Measurements from ENCODE around the gene PACS1.

Gene PACS1

GRCh38 chr11:66035653-66036333 is 34.3 kb upstream of the PACS1 start:
- TF ChIP-seq CTCF (IDR thresholded peaks at IDR 0.05; ENCODE audit: borderline replicate concordance, control extremely low read depth, extremely low read depth, insufficient read depth, missing control alignments), result no peak
- peak; percentile 16 for DNase-seq (ENCODE audit: low spot score)
- in situ Hi-C loops (cut with MboI; ENCODE audit: low sequenced_read_pairs, unreplicated experiment), result no loop called here

DNA sequence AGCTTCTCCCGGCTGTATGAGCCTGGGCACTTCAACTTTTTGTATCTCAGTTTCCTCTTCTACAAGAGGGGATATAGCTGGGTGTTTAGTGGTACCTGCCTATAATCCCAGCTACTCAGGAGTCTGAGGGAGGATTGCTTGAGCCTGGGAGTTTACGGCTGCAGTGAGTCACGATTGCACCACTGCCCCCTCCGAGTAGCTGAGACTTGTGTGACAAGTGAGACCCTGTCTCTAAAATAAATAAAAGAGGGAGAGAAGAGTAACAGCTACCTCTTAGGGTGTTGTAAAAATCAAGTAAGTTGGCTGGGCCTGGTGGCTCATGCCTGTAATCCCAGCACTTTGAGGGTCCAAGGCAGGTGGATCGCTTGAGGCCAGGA is 33.8 kb upstream of the PACS1 start:
- DNase-seq (ENCODE audit: low spot score), result no peak
- in situ Hi-C loops (cut with MboI; ENCODE audit: low sequenced_read_pairs, unreplicated experiment), result no loop called here
- no peak for TF ChIP-seq CTCF (IDR thresholded peaks at IDR 0.05; ENCODE audit: borderline replicate concordance, control extremely low read depth, extremely low read depth, insufficient read depth, missing control alignments)

- no peak for TF ChIP-seq CTCF (IDR thresholded peaks at IDR 0.05; ENCODE audit: borderline replicate concordance, control extremely low read depth, extremely low read depth, insufficient read depth, missing control alignments)
- in situ Hi-C loops (cut with MboI; ENCODE audit: low sequenced_read_pairs, unreplicated experiment), result no loop called here
- DNase-seq (ENCODE audit: low spot score), result no peak
These were observed 32.7 kb upstream of the PACS1 start for GRCh38 chr11:66037327-66037726.

GRCh38 chr11:66039765-66040164 is 30.3 kb upstream of the PACS1 start:
- DNase-seq (ENCODE audit: low spot score), result no peak
- no peak for TF ChIP-seq CTCF (IDR thresholded peaks at IDR 0.05; ENCODE audit: borderline replicate concordance, control extremely low read depth, extremely low read depth, insufficient read depth, missing control alignments)
- in situ Hi-C loops (cut with MboI; ENCODE audit: low sequenced_read_pairs, unreplicated experiment), result no loop called here

DNA sequence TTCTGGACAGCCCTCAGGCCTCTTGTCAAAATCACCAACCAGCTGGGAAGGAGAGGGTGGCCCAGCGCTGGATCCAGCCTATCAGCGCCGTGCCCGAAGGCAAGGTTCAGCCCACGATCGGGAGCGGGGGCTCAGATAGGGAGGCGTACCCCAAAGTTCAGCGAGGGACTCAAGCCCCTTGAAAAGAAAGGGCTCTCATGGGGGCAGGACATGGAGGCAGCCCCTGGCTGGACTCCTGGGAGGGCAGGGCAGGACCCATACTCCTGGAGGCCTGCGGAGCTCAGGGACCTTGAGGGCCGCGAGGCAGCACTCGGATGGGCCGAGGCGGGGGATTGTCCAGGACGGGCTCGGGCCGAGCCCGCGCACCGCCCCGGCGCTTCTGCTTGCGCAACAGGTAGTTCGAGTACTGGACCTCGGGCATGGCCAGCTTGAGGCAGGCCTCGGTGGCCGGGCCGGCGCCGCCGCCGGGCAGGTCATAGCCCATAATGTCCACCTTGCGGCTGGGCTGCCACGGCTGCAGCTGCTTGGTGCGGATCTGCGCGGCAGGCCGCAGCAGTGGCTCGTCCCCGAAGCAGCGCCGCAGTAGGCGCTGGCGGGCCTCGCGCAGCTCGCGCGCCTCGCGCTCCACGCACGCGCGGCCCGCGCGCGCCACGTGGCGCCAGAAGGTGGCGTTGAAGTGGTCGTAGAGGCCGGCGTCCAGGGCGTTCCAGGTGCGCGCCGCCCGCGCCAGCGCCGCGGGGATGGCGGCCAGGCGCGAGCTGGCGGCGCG is 27.7 kb upstream of the PACS1 start:
- in situ Hi-C loops (cut with MboI; ENCODE audit: low sequenced_read_pairs, unreplicated experiment), result no loop called here
- no peak for DNase-seq (ENCODE audit: low spot score)
- TF ChIP-seq CTCF (IDR thresholded peaks at IDR 0.05; ENCODE audit: borderline replicate concordance, control extremely low read depth, extremely low read depth, insufficient read depth, missing control alignments), result no peak

DNA sequence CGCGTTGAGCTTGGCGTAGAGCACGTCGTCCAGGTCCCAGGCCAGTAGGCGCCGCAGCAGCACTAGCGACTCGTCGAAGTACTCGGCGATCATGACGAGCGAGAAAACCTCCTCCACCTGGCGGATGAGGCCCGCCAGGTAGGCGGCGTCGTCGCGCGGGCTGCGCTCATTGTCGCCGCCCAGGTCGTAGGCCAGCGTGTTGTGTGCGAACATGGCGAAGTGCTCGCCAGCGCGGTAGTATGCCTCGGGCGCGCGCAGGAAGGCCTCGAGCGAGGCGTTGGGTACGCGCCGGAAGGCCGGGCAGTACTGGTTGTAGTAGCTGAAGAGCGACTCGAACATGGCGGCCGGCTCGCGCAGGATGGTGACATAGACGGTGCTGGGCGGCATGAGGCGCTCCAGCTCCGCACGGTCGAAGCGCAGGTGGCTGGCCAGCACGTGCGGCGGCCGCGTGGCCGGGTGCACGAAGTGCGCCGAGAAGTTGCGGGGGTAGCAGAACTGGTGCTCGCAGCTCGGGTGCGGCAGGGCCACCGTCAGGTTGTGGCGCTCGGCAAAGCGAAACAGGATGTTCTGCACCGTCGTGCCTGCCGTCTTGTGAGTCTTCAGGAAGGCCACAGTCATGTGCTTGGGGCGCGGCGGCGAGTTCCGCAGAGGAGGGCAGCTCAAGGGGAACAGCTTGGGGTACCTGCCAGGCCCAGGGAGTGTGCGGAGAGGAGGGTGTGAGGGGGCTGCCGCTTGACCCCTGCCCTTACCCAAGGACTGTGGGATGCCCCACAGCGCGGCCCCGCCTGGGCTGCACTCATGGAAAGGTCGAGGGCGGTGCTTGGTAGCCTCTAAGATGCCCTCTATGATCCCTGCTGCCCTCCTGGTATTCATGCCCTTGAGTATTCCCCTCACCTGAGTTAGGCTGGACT is 26.8 kb upstream of the PACS1 start:
- peak; percentile 18 for DNase-seq (ENCODE audit: low spot score)
- in situ Hi-C loops (cut with MboI; ENCODE audit: low sequenced_read_pairs, unreplicated experiment), result no loop called here
- no peak for TF ChIP-seq CTCF (IDR thresholded peaks at IDR 0.05; ENCODE audit: borderline replicate concordance, control extremely low read depth, extremely low read depth, insufficient read depth, missing control alignments)

All from GM13976 (cell line).